Right lobe of liver (tissue), 6 donors: Measurements from ENCODE around the gene SOX18. TPM values are rescaled to one million over a fixed set of nuclear protein-coding genes. Genes with fewer than 3 reads are reported as not detected.

Experiments used
- ATAC-seq, 4 donors: fragments of 200-7000 bp; cut with Tn5 transposase; one replicate each; pipeline ENCODE4 v1.9.1; 2020; ENCODE audit warnings: mild to moderate bottlenecking in 4 of 4, moderate library complexity in 4 of 4
- DNase-seq, 3 donors: peaks; one replicate each; pipeline ENCODE4 v3.0.0-alpha.2; 2020
- H3K27ac ChIP-seq, 3 donors: fragments of 200-600 bp; one replicate each; pipeline ENCODE4 v1.8.0; 2022
- H3K27me3 ChIP-seq, 2 donors: fragments of 200-600 bp; one replicate each; pipeline ENCODE4 v1.8.0; 2022
- H3K36me3 ChIP-seq, 4 donors: fragments of 200-600 bp; sonication (generic) in 1 of 4; one replicate each; pipeline versions ENCODE4 v1.5.1 to v1.8.0; 2017 to 2022; ENCODE audit warnings: control low read depth in 1 of 4
- H3K4me1 ChIP-seq, 4 donors: fragments of 200-600 bp; sonication (generic) in 1 of 4; one replicate each; pipeline versions ENCODE4 v1.5.1 to v1.8.0; 2017 to 2022; ENCODE audit warnings: control low read depth in 1 of 4
- H3K4me3 ChIP-seq, 3 donors: fragments of 200-600 bp; one replicate each; pipeline ENCODE4 v1.8.0; 2022
- H3K9me3 ChIP-seq, 4 donors: fragments of 200-600 bp; sonication (generic) in 1 of 4; one replicate each; pipeline versions ENCODE4 v1.5.1 to v1.8.0; 2017 to 2022; ENCODE audit warnings: control low read depth in 1 of 4
- POLR2A ChIP-seq: fragments of 450-650 bp; IDR thresholded peaks from one replicate; pipeline ENCODE4 v1.6.1; 2017; ENCODE audit warnings: antibody characterized with exemption, mild to moderate bottlenecking
- WGBS: methylation state at CpG from one replicate; pipeline ENCODE4 v1.1.6; 2018; ENCODE audit warnings: low coverage, low lambda C conversion rate; ENCODE audit not compliant: insufficient coverage; ENCODE audit errors: missing lambda C conversion rate; 5-methylcytosine and 5-hydroxymethylcytosine counted together
- intact Hi-C, 2 donors: fragments of 100-400 bp; cut with DNase I; formaldehyde crosslinking; loops; one replicate each; pipeline versions ENCODE4 v1.11.2 to v1.14.1; 2022
- total RNA-seq, 6 experiments: library from RNA; depleted of rRNA in 2 of 6; stranded (reverse); fragments of >200 nt in 2 of 6; fragmentation: NEBNext Ultra II Directional in 3 of 6; extraction: Animal tissue kit (Norgen Biotek cat#: 25700) in 3 of 6; gene quantifications; one replicate each; pipeline versions ENCODE4 v1.1.0 to v1.2.4, GENCODE V29; 2016 to 2023
- TF ChIP-seq, protein P1 (sequence below), 4 donors: fragments of 200-600 bp in 3 of 4; fragments of 450-650 bp in 1 of 4; IDR thresholded peaks; one replicate each; pipeline versions ENCODE4 v1.5.1 to v1.8.0; 2016 to 2022; ENCODE audit warnings: antibody characterized with exemption in 4 of 4, mild to moderate bottlenecking in 2 of 4
- donor health status: DM: no; HTN: yes; CAD: no.
- donor health status: DM: no; HTN: no; CAD: no.
- donor health status: DM: no; HTN: no; CAD: no.
- donor health status: DM: no; HTN: yes; CAD: no.
- donor health status: DM: no; HTN: yes; CAD: no.

The SOX18 gene
- total RNA-seq, 6 experiments from 2014 or later, result 4.1 to 7.8 (median 5.6) TPM

DNA sequence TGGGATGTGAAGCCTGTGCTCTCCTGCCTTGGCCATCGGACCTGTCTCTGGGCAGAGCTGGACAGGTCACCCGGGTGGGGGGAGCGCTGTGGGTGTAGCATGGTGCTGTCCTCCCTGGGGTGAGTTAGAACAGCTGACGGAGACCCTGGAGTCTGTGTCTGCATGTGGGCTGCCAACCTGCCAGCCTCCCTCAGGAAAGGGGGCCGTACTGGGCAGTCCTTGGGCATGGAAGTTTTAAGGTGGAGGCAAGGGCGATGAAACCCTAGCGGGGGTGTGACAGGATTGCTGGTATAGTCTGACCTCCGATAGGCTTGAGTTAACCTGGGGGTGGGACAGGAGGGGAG, 2.4 kb downstream of the SOX18 start:
- TF ChIP-seq, protein P1, sequence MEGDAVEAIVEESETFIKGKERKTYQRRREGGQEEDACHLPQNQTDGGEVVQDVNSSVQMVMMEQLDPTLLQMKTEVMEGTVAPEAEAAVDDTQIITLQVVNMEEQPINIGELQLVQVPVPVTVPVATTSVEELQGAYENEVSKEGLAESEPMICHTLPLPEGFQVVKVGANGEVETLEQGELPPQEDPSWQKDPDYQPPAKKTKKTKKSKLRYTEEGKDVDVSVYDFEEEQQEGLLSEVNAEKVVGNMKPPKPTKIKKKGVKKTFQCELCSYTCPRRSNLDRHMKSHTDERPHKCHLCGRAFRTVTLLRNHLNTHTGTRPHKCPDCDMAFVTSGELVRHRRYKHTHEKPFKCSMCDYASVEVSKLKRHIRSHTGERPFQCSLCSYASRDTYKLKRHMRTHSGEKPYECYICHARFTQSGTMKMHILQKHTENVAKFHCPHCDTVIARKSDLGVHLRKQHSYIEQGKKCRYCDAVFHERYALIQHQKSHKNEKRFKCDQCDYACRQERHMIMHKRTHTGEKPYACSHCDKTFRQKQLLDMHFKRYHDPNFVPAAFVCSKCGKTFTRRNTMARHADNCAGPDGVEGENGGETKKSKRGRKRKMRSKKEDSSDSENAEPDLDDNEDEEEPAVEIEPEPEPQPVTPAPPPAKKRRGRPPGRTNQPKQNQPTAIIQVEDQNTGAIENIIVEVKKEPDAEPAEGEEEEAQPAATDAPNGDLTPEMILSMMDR (IDR thresholded peaks at IDR 0.05), result no peak
- TF ChIP-seq POLR2A, result no peak
- intact Hi-C loops, result no loop called here
- H3K4me3 ChIP-seq, result peak overlapping the region in 2 of 3 donors; percentile 27 to 41
- peaks cover 0 to 3% of the 10 kb centered on the region in 2 donors for H3K27me3 ChIP-seq
- WGBS, result 54% methylated on average over 5 of the region's 8 CpGs
- no peaks in the 10 kb centered on the region for H3K36me3 ChIP-seq
- H3K27ac ChIP-seq, result no peak overlapping the region
- H3K4me1 ChIP-seq, result no peaks in the 10 kb centered on the region
- no peaks in the 10 kb centered on the region for H3K9me3 ChIP-seq
- no peak for ATAC-seq
- no peak for DNase-seq

DNA sequence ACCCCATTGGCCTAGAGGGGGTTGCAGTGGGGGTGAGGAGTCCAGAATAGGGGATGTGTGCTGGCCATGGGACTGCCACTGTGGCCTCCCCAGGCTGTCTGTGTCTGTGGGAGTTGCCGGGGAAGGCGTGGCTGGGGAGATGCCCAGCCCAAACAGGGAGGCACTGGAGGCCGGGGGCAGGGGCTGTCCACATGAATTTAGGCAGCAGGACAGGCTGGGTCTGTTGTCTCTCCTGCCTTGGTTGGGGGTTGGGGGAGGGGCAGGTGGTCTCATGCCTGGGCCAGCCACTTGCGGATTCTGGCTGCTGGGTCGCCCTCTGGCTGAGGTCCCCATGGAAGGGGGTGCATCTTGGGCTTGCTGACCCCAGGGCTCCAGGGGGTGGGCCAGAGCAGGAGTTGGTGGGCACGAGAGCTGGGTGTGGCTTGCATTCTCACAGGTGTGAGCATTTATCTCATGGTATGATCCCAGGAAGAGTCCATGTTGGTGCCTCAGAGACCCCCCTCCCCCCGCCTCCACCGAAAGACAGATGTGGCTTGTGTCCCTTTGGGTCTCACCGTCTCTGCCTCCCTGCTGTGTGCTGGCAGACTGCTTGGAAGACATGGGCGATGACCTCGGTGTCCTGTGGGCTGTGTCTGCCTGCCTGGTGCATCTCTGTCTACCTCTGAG, 4.0 kb downstream of the SOX18 start:
- no CpG with 5 or more reads among the region's 11 CpGs for WGBS
- no peaks in the 10 kb centered on the region for H3K9me3 ChIP-seq
- H3K4me3 ChIP-seq, result no peak overlapping the region
- H3K4me1 ChIP-seq, result no peaks in the 10 kb centered on the region
- H3K36me3 ChIP-seq, result no peaks in the 10 kb centered on the region
- no peak for TF ChIP-seq POLR2A
- TF ChIP-seq, protein P1 (IDR thresholded peaks at IDR 0.05), result no peak
- ATAC-seq (peak in 3 of 4 donors; percentile 2 to 10 (median 5)), DNase-seq (no peak)
- H3K27ac ChIP-seq, result no peak overlapping the region
- peaks cover 0 to 11% of the 10 kb centered on the region in 2 donors for H3K27me3 ChIP-seq
- intact Hi-C loops, result no loop called here

DNA sequence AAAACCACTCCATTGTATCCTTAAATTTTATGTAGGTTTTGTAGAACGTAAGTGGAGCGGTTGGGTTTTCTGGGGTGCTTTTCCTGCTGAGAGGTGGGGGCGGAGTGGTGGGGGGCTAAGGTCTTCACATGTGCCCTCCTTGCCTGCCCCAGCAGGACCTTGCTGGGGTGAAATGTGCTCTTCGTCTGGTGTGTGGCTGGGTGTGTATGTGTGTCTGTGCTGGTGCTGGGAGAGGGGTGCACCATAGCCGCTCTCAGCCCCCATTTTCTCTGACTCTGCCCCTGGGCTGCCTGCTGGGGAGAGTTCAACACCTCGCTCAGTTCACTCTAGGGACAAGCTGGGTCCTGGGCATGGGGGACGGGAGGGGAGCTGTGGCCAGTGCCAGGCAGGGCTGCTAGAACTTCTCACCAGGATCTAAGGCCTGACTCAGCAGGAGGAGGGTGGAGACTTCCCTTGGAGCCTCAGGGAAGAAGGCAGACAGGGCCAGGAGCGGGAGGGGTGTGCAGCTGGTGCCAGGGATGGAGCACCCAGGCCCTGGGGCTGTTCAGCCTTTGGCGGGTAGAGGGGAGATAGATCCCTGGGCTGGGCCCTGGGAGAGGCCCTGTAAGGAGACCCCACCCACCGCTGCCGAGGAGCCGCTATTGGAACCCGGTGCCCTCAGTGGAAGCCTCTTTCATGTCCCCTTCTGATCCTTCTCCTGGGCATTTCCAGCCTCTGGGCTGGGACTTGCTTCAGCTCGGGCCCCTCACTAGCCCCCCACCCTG, 4.8 kb downstream of the SOX18 start:
- H3K4me1 ChIP-seq, result no peaks in the 10 kb centered on the region
- no peak for DNase-seq
- H3K4me3 ChIP-seq, result no peak overlapping the region
- TF ChIP-seq, protein P1 (IDR thresholded peaks at IDR 0.05), result no peak
- TF ChIP-seq POLR2A, result no peak
- H3K9me3 ChIP-seq, result no peaks in the 10 kb centered on the region
- H3K36me3 ChIP-seq, result no peaks in the 10 kb centered on the region
- peak; percentile 28 to 44 (median 38) for ATAC-seq
- H3K27ac ChIP-seq, result no peak overlapping the region
- H3K27me3 ChIP-seq, result peaks cover 0 to 11% of the 10 kb centered on the region in 2 donors
- intact Hi-C loops, result no loop called here
- 60% methylated on average over 4 of the region's 14 CpGs for WGBS

DNA sequence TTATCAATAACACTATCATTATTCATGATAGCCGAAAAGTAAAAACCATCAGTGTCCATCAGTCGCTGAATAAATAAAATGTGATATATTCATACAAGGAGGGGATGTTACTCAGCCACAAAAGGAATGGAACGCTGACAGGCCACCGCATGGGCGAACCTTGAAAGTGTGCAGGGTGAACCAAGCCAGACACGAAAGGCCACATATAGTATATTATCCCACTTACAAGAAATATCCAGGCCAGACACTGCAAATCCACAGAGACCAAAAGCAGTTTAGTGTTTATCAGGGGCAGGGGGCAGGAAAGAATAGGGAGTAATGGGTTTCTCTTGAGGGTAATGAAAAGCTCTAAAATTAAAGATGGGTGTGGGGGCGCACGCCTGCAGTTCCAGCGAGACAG, 5.7 kb downstream of the SOX18 start:
- H3K4me1 ChIP-seq, result peaks cover 0 to 4% (median 0%) of the 10 kb centered on the region in 4 donors
- ATAC-seq, result no peak

More for the DNA sequence above, 5.7 kb downstream of the SOX18 start:
- 88% methylated on average over 9 of the region's 9 CpGs for WGBS
- Histone ChIP-seq H3K4me3 (no peak overlapping the region), H3K9me3 (no peaks in the 10 kb centered on the region), H3K27ac (no peak overlapping the region), H3K36me3 (no peaks in the 10 kb centered on the region), H3K27me3 (peaks cover 0 to 11% of the 10 kb centered on the region in 2 donors)
- DNase-seq, result no peak
- TF ChIP-seq, protein P1 (IDR thresholded peaks at IDR 0.05), result no peak
- TF ChIP-seq POLR2A, result no peak
- intact Hi-C loops, result no loop called here
